Measurements from ENCODE around the gene NELFCD.
A peak's percentile ranks its signal among the peaks of the same experiment; 100 is the strongest.

NELFCD gene

DNA sequence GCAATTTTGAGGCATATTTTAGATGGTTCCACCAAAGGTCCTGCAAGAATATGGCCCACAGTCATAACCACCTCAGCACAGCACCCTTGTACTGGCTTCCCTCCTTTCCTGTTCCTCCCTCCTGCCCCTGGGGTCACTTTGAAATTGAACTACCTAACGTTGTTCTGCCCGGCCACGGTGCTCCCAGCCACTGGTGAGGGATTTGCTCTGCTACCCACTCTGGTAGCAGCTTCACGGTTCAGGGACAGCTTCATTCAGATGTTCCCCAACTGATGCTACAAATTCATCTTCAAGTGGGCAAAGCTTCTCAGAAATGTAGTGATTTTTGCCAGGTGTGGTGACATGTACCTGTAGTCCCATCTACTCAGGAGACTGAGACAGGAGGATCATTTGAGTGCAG is 7.9 kb upstream of the NELFCD start:
- no peak overlapping the region for H3K4me3 ChIP-seq (ENCODE audit: low read depth, low read length)
- DNase-seq (ENCODE audit: low read depth): no peak
- TF ChIP-seq, protein P1, sequence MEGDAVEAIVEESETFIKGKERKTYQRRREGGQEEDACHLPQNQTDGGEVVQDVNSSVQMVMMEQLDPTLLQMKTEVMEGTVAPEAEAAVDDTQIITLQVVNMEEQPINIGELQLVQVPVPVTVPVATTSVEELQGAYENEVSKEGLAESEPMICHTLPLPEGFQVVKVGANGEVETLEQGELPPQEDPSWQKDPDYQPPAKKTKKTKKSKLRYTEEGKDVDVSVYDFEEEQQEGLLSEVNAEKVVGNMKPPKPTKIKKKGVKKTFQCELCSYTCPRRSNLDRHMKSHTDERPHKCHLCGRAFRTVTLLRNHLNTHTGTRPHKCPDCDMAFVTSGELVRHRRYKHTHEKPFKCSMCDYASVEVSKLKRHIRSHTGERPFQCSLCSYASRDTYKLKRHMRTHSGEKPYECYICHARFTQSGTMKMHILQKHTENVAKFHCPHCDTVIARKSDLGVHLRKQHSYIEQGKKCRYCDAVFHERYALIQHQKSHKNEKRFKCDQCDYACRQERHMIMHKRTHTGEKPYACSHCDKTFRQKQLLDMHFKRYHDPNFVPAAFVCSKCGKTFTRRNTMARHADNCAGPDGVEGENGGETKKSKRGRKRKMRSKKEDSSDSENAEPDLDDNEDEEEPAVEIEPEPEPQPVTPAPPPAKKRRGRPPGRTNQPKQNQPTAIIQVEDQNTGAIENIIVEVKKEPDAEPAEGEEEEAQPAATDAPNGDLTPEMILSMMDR (IDR thresholded peaks at IDR 0.05; ENCODE audit: insufficient read depth, low read depth, low read length, missing control alignments): no peak

DNA sequence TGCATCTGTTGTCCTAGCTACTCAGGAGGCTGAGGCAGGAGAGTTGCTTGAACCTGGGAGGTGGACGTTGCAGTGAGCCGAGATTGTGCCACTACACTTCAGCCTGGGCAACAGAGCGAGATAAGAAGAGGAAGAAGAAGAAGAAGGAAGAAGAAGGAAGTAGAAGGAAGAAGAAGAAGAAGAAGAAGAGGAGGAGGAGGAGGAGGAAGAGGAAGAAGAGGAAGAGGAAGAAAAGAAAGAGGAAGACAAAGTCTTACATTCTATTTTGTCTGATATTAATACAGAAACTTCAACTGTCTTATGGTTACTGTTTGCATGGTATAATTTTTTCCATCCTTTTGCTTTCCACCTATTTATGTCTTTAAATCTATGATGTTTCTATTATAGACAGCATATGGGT is 7.2 kb upstream of the NELFCD start:
- DNase-seq (ENCODE audit: low read depth): no peak
- no peak overlapping the region for H3K4me3 ChIP-seq (ENCODE audit: low read depth, low read length)
- TF ChIP-seq, protein P1 (IDR thresholded peaks at IDR 0.05; ENCODE audit: insufficient read depth, low read depth, low read length, missing control alignments): no peak

DNA sequence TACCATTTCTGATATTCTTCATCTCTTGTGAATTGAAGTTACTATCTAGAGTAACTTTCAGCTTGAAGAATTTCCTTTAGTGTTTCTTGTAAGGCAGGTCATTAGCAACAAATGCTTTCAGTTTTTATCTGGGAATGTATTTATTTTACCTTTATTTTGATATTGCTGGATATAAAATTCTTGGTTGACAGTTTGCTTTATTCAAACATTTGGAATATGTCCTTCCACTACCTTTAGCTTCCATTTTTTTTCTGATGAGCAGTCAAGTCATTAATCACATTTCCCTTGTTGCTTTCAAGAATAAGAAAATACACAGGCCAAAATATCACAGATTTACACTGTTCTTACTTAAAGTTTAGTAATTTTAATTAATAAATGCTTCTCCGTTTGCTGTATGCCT is 5.7 kb upstream of the NELFCD start:
- TF ChIP-seq, protein P1 (IDR thresholded peaks at IDR 0.05; ENCODE audit: insufficient read depth, low read depth, low read length, missing control alignments): no peak
- H3K4me3 ChIP-seq (ENCODE audit: low read depth, low read length): no peak overlapping the region
- DNase-seq (ENCODE audit: low read depth): no peak

DNA sequence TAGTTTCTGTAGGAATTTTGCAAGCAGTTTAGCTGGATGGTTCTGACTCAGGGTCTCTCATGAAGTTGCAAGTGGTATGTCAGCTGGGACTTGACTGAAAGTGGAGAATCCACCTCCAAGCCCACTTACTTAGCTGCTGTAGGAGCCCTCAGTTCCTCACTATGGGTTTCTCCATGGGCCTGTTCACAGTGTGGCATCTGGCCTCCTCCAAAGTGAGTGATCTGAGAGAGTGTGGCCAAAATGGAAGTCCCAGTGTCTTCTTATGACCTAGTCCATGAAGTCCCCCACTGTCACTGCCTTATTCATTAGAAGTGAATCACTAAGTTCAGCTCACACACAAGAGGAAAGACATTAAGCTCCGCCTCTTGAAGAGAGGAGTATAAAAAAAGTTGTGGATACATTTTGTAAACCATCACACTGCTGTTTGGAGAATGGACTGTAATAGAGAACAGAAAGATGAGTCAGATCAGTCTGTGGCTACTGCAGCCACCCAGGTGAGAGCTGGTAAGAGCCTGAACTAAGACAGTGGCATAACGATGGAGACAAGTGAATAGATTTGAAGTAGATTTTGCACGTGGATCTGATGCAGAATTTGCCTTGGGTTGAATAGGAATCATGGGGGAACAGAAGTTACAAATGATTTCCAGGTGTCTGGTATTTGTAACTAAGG is 4.9 kb upstream of the NELFCD start:
- no peak overlapping the region for H3K4me3 ChIP-seq (ENCODE audit: low read depth, low read length)
- DNase-seq (ENCODE audit: low read depth): peak; percentile 56
- TF ChIP-seq, protein P1 (IDR thresholded peaks at IDR 0.05; ENCODE audit: insufficient read depth, low read depth, low read length, missing control alignments): no peak

DNA sequence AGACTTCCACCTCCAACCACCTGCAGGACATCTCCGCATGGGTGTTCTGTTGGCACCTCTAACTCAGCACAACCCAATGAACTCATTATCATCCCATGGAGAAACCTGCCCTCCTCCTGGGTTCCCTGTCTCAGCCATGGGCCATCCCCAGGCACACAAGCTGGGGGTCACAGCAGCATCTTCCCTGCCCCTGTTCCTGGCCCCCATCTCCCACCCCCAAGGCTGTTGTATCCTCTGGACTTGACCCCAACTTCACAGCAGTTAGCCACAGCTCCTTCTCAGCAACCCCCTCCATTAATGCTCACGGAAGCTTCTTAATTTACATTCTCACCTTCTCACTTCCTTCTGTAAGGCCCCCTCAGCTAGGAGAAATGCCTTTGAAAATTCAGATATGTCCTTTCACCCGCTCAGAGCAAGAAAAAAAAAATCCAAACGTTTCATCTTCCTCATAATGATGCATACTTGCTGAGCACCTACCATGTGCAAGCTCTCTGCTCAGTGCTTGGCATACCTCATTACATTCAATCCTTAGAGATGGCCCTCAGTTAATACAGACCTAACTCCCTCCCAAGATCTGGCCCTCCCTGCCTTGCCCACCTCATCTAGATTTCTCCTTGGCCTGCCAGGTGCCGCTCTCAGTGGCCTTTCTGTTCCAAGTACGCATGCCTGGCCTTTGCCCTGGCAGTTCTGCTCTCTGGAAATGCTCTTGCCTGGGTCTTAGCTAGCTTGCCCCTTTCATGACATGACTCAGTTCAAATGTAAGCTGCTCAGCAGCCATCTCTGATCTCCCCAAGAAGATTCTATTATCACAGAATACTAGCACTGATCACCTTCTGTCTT is 2.5 kb upstream of the NELFCD start:
- TF ChIP-seq, protein P1 (IDR thresholded peaks at IDR 0.05; ENCODE audit: insufficient read depth, low read depth, low read length, missing control alignments): no peak
- H3K4me3 ChIP-seq (ENCODE audit: low read depth, low read length): no peak overlapping the region
- peak; percentile 22 for DNase-seq (ENCODE audit: low read depth)

DNA sequence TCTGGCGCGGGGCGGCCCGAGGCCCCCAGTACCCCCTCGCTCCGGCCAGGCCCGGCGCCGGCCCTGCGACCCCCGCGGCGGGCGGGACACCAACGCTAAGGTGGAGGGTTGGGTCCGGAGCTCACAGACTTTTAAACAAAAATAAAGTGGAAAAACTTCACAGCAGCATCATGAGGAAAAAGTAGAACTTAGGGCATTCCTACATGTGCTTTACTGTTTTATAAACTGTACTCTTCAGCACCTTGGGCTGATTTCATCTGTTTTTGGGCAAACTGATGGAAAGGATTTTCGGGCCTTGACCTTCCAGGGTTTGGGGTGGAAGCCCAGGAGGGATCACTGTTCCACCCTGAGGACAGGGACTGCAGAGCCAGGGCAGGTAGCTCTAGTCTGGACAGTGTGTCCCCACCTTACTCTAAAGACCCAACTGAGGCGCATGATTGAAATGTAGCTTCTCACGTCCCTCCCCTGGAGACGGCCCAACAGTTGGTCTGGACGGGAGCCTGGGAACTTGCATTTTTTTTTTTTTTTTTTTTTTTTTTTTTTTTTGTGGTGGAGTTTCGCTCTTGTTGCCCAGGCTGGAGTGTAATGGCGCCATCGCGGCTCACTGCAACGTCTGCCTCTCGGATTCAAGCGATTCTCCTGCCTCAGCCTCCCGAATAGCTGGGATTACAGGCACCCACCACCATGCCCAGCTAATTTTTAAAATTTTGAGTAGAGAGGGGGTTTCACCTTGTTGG is 740 bp downstream of the NELFCD start:
- peak; percentile 55 for DNase-seq (ENCODE audit: low read depth)
- H3K4me3 ChIP-seq (ENCODE audit: low read depth, low read length): peak overlapping the region; percentile 79
- TF ChIP-seq, protein P1 (IDR thresholded peaks at IDR 0.05; ENCODE audit: insufficient read depth, low read depth, low read length, missing control alignments): no peak
